Stimulated activated CD8-positive, alpha-beta memory T cell treated with anti-CD3 and anti-CD28 coated beads, Interleukin-12 subunit alpha, Interleukin-12 subunit beta, amount 100 ng/mL, for 1 hour (primary cell): ENCODE data around the gene ZFAND3.
A peak's percentile ranks its signal among the peaks of the same experiment; 100 is the strongest.
"Not testable (repeated sequence)": the region's sequence is repeated elsewhere in the genome, so short reads cannot be mapped to it uniquely, and the experiment has no call there.

Experiments
- DNase-seq: peaks from one replicate; pipeline ENCODE4 v3.0.0-alpha.2; 2020; ENCODE audit warnings: low read depth

The ZFAND3 gene

GRCh38 chr6:37974381-37974780 is 154.9 kb downstream of the ZFAND3 start:
- no peak for DNase-seq

- no peak for DNase-seq
Measured at GRCh38 chr6:37974943-37975342, 155.4 kb downstream of the ZFAND3 start.

GRCh38 chr6:37977715-37978114 is 158.2 kb downstream of the ZFAND3 start:
- DNase-seq, result no peak

GRCh38 chr6:37979392-37980221 is 160.1 kb downstream of the ZFAND3 start:
- no peak for DNase-seq

GRCh38 chr6:37980222-37980595 is 160.7 kb downstream of the ZFAND3 start:
- DNase-seq, result no peak

- no peak for DNase-seq
Measured at GRCh38 chr6:37981626-37982025, 162.1 kb downstream of the ZFAND3 start.

- DNase-seq, result no peak
Measured at GRCh38 chr6:37982317-37982716, 162.8 kb downstream of the ZFAND3 start.

GRCh38 chr6:37983720-37984501 is 164.4 kb downstream of the ZFAND3 start:
- no peak for DNase-seq

- no peak for DNase-seq
Measured at GRCh38 chr6:37984578-37984977, 165.1 kb downstream of the ZFAND3 start.

- peak; percentile 21 for DNase-seq
Measured at GRCh38 chr6:37985355-37985754, 165.8 kb downstream of the ZFAND3 start.

GRCh38 chr6:37987018-37987417 is 167.5 kb downstream of the ZFAND3 start:
- no peak for DNase-seq

GRCh38 chr6:37987559-37987958 is 168.0 kb downstream of the ZFAND3 start:
- no peak for DNase-seq

- no peak for DNase-seq
Measured at GRCh38 chr6:37988127-37988526, 168.6 kb downstream of the ZFAND3 start.

- no peak for DNase-seq
Measured at GRCh38 chr6:37988696-37989095, 169.2 kb downstream of the ZFAND3 start.

- DNase-seq, result no peak
Measured at GRCh38 chr6:37990762-37991525, 171.4 kb downstream of the ZFAND3 start.

- no peak for DNase-seq
Measured at GRCh38 chr6:37992749-37993148, 173.2 kb downstream of the ZFAND3 start.

GRCh38 chr6:37993194-37993593 is 173.7 kb downstream of the ZFAND3 start:
- not testable (repeated sequence) for DNase-seq

- no peak for DNase-seq
Measured at GRCh38 chr6:37993596-37993995, 174.1 kb downstream of the ZFAND3 start.

GRCh38 chr6:37994223-37994622 is 174.7 kb downstream of the ZFAND3 start:
- no peak for DNase-seq

GRCh38 chr6:37998366-37998765 is 178.8 kb downstream of the ZFAND3 start:
- no peak for DNase-seq

GRCh38 chr6:38001386-38001785 is 181.9 kb downstream of the ZFAND3 start:
- no peak for DNase-seq

- DNase-seq, result no peak
Measured at GRCh38 chr6:38004908-38005307, 185.4 kb downstream of the ZFAND3 start.

GRCh38 chr6:38011937-38012336 is 192.4 kb downstream of the ZFAND3 start:
- DNase-seq, result no peak
